Neutrophil (primary cell): Measurements from ENCODE around the gene SH2D6.
"Not testable (repeated sequence)": the region's sequence is repeated elsewhere in the genome, so short reads cannot be mapped to it uniquely, and the experiment has no call there.

Experiments used
- H3K27ac ChIP-seq: fragments of 200-600 bp; sonication (generic); 2 replicates; pipeline ENCODE4 v1.5.1; 2016; ENCODE audit warnings: mild to moderate bottlenecking, moderate library complexity
- H3K27me3 ChIP-seq: fragments of 200-600 bp; sonication (generic); 2 replicates; pipeline ENCODE4 v1.6.0; 2016; ENCODE audit warnings: mild to moderate bottlenecking
- H3K36me3 ChIP-seq: fragments of 200-600 bp; sonication (generic); 2 replicates; pipeline ENCODE4 v1.5.1; 2017
- H3K4me1 ChIP-seq, 2 experiments: fragments of 200-600 bp in 1 of 2; sonication (generic) in 1 of 2; 1 replicate in 1 of 2; 2 replicates in 1 of 2; pipeline versions ENCODE4 v1.5.1 to v1.6.1; 2013 to 2016; ENCODE audit warnings: low read depth in 1 of 2, low read length in 1 of 2, mild to moderate bottlenecking in 1 of 2, moderate library complexity in 1 of 2; ENCODE audit not compliant: control insufficient read depth in 1 of 2, insufficient read depth in 1 of 2
- H3K4me3 ChIP-seq, 2 experiments: fragments of 200-600 bp in 1 of 2; sonication (generic) in 1 of 2; 1 replicate in 1 of 2; 2 replicates in 1 of 2; pipeline ENCODE4 v1.5.1; 2013 to 2016; ENCODE audit warnings: low read depth in 1 of 2, low read length in 1 of 2, mild to moderate bottlenecking in 1 of 2, moderate library complexity in 1 of 2
- H3K9me3 ChIP-seq: fragments of 200-600 bp; sonication (generic); 2 replicates; pipeline ENCODE4 v1.5.1; 2016
- TF ChIP-seq, protein P1 (sequence below): fragments of 200-600 bp; sonication (generic); IDR thresholded peaks from 2 replicates; pipeline ENCODE4 v1.5.1; 2016; ENCODE audit warnings: antibody characterized with exemption

The SH2D6 gene

DNA sequence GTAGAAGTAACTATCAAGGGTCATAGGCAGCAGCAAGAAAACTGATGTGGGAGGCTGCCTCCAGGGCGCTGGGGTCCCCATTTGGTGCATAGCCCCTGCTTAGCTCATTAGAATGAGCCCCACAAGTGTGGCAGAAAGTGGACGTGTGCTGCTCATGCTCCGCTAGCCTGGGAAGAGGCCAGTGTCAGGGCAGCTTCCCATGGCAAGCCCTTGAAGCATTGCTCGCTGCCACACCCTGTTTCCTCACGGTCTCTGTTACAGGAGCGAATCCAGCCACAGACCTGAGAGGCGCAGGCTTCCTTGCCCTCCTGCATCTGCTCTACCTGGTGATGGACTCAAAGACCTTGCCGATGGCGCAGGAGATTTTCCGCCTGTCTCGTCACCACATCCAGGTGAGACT lies 41.4 kb upstream of the SH2D6 start:
- Histone ChIP-seq H3K4me1 (no peaks in the 10 kb centered on the region), H3K4me3 (no peak overlapping the region), H3K36me3 (peaks cover 55% of the 10 kb centered on the region), H3K27me3 (no peaks in the 10 kb centered on the region), H3K27ac (no peak overlapping the region), H3K9me3 (peaks cover 4% of the 10 kb centered on the region)
- TF ChIP-seq, protein P1, sequence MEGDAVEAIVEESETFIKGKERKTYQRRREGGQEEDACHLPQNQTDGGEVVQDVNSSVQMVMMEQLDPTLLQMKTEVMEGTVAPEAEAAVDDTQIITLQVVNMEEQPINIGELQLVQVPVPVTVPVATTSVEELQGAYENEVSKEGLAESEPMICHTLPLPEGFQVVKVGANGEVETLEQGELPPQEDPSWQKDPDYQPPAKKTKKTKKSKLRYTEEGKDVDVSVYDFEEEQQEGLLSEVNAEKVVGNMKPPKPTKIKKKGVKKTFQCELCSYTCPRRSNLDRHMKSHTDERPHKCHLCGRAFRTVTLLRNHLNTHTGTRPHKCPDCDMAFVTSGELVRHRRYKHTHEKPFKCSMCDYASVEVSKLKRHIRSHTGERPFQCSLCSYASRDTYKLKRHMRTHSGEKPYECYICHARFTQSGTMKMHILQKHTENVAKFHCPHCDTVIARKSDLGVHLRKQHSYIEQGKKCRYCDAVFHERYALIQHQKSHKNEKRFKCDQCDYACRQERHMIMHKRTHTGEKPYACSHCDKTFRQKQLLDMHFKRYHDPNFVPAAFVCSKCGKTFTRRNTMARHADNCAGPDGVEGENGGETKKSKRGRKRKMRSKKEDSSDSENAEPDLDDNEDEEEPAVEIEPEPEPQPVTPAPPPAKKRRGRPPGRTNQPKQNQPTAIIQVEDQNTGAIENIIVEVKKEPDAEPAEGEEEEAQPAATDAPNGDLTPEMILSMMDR = no peak

DNA sequence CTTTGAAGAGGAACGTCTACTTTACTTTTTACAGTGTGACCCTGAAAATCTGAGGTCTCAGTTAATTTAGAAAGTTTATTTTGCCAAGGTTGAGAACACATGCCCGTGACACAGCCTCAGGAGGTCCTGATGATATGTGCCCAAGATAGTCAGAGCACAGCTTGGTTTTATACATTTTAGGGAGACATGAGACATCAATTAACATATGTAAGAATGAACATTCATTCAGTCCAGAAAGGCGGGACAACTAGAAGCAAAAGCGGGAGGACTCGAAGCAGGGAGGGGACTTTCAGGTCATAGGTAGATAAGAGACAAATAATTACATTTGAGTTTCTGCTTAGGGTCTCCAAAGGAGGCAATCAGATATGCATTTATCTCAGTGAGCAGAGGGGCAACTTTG lies 40.3 kb upstream of the SH2D6 start:
- Histone ChIP-seq H3K9me3 (peaks cover 4% of the 10 kb centered on the region), H3K36me3 (peaks cover 55% of the 10 kb centered on the region), H3K4me1 (no peaks in the 10 kb centered on the region), H3K27me3 (no peaks in the 10 kb centered on the region), H3K27ac (no peak overlapping the region), H3K4me3 (no peak overlapping the region)
- TF ChIP-seq, protein P1 = no peak

DNA sequence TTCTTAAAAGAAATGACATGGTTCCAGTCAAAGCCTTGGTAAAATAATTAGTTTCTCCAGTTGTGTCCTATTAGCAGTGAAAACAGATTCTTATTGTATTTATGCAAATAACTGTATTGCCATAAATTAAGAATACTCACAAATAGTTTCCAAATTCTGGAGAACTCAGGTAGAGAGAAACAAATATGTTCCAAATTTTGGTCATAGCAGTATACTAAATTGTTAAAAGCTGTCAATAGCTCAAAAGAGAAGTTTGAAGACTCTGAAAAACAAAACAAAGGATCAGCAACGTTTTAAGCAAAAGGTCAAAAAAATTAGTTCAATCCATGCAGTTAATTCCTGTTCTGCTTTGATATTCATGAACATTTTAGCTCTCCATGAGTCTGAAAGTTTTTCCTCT lies 38.5 kb upstream of the SH2D6 start:
- H3K4me1 ChIP-seq = no peaks in the 10 kb centered on the region
- no peaks in the 10 kb centered on the region for H3K27me3 ChIP-seq
- peaks cover 4% of the 10 kb centered on the region for H3K9me3 ChIP-seq
- H3K36me3 ChIP-seq = peaks cover 73% of the 10 kb centered on the region
- no peak overlapping the region for H3K4me3 ChIP-seq
- H3K27ac ChIP-seq = no peak overlapping the region
- TF ChIP-seq, protein P1 = no peak

GRCh38 chr2:85383151-85383550 lies 35.4 kb upstream of the SH2D6 start:
- H3K4me3 ChIP-seq, H3K27me3 ChIP-seq, H3K4me1 ChIP-seq, H3K27ac ChIP-seq, H3K9me3 ChIP-seq: not testable (repeated sequence)
- H3K36me3 ChIP-seq = peaks cover 75% of the 10 kb centered on the region

DNA sequence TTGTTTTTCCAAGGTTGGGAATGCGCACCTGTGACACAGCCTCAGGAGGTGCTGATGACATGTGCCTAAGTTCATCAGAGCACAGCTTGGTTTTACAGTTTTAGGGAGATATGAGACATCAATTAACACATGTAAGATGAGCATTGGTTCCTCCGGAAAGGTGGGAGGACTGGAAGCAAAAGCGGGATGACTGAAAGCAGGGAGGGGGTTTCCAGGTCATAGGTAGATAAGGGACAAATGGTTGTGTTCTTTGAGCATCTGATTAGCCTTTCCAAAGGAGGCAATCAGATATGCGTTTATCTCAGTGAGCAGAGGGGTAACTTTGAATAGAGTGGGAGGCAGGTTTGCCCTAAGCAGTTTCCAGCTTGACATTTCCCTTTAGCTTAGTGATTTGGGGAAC lies 34.7 kb upstream of the SH2D6 start:
- Histone ChIP-seq H3K36me3 (peaks cover 75% of the 10 kb centered on the region), H3K4me3 (no peak overlapping the region), H3K4me1 (no peaks in the 10 kb centered on the region), H3K27me3 (no peaks in the 10 kb centered on the region), H3K27ac (no peak overlapping the region), H3K9me3 (peaks cover 4% of the 10 kb centered on the region)
- TF ChIP-seq, protein P1 = no peak

GRCh38 chr2:85385746-85386145 lies 32.8 kb upstream of the SH2D6 start:
- TF ChIP-seq, protein P1 = no peak
- Histone ChIP-seq H3K36me3 (peaks cover 78% of the 10 kb centered on the region), H3K27ac (no peak overlapping the region), H3K9me3 (no peaks in the 10 kb centered on the region), H3K4me3 (no peak overlapping the region), H3K27me3 (no peaks in the 10 kb centered on the region), H3K4me1 (no peaks in the 10 kb centered on the region)
